Gastroesophageal sphincter (tissue), 3 donors: ENCODE results near the gene CDH13.

Experiments
- CTCF ChIP-seq, 4 experiments: fragments of 200-600 bp in 2 of 4; fragments of 450-650 bp in 2 of 4; sonication (generic) in 1 of 4; IDR thresholded peaks; one replicate each; pipeline ENCODE4 v1.5.1; 2017 to 2019; ENCODE audit warnings: antibody characterized with exemption in 4 of 4, mild to moderate bottlenecking in 2 of 4, moderate library complexity in 2 of 4
- EP300 ChIP-seq: sonication (generic); formaldehyde crosslinking; IDR thresholded peaks from one replicate; pipeline ENCODE4 v1.6.1; 2017; ENCODE audit warnings: antibody characterized with exemption, mild to moderate bottlenecking
- POLR2A ChIP-seq, 2 donors: fragments of 450-650 bp; IDR thresholded peaks; one replicate each; pipeline ENCODE4 v1.6.1; 2017; ENCODE audit warnings: antibody characterized with exemption in 2 of 2, mild to moderate bottlenecking in 2 of 2, moderate library complexity in 1 of 2
- POLR2AphosphoS5 ChIP-seq: sonication (generic); formaldehyde crosslinking; IDR thresholded peaks from one replicate; pipeline ENCODE4 v1.6.1; 2017; ENCODE audit warnings: antibody characterized with exemption

- TF ChIP-seq CTCF (IDR thresholded peaks at IDR 0.05) (no peak), POLR2AphosphoS5 (no peak), EP300 (no peak), POLR2A (IDR thresholded peaks at IDR 0.05) (no peak)
Observed at GRCh38 chr16:83586036-83586435, 959.3 kb downstream of the CDH13 start.
